Dermis blood vessel endothelial cell (primary cell): ENCODE measurements around the gene SMIM10L2A. TPM values are rescaled to one million over a fixed set of nuclear protein-coding genes. Genes with fewer than 3 reads are reported as not detected.
A peak's percentile ranks its signal among the peaks of the same experiment; 100 is the strongest.
"Not testable (repeated sequence)": the region's sequence is repeated elsewhere in the genome, so short reads cannot be mapped to it uniquely, and the experiment has no call there.

Experiments
- DNase-seq: peaks from one replicate; pipeline ENCODE4 v3.0.0; 2010
- total RNA-seq: library from RNA; depleted of rRNA; stranded (reverse); fragments of >200 nt; gene quantifications from 2 replicates; pipeline ENCODE4 v1.2.3, GENCODE V29; 2014

The SMIM10L2A gene
- 0.70 and 1.0 TPM in 2 replicates for total RNA-seq

DNA sequence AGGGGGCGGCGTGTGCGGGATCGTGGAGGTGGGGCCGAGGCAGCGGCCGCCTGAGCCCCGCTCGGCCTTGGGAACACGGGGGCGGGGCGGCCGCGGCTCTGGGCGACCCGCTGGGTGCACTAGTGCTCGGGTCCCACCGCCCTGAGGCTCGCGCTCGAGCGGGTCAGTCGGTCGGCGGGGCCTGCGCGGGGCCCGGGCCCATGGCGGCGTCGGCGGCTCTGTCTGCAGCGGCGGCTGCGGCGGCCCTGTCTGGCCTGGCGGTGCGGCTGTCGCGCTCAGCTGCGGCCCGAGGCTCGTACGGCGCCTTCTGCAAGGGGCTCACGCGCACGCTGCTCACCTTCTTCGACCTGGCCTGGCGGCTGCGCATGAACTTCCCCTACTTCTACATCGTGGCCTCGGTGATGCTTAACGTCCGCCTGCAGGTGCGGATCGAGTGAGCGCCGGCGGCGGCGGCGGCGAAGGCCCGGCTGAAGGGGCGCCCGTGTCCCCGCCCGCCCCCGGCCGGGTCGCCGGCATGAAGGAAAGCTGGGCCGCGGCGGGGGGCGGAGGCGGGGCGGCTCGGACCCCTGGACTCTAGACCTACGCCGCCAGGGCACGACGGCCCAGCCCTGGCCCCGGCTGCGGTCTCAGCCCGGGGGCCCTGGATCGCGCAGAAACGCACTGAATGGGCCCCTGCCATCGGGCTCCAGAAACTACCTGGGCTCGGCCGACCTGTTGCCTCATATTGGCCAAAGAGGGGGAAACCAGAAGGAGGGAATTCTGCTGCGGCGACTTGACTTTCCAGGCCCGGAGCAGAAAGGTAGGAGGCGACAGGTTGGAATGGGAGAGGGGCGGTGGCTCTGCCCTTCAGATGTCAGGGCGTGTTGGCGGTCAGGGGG, at the start of gene SMIM10L2A:
Gene SMIM10L2A (plus strand): TSS at position 13 of the 878 bp plus-strand sequence. CDS start 188 bp downstream, at position 201.
- no peak for DNase-seq

GRCh38 chrX:135373357-135373756, 48.4 kb upstream of the SMIM10L2A start:
- no peak for DNase-seq

- peak; percentile 85 for DNase-seq
These were observed 39.5 kb upstream of the SMIM10L2A start for GRCh38 chrX:135382260-135382659.

- DNase-seq = peak; percentile 17
These were observed 38.5 kb upstream of the SMIM10L2A start for GRCh38 chrX:135383249-135383648.

DNA sequence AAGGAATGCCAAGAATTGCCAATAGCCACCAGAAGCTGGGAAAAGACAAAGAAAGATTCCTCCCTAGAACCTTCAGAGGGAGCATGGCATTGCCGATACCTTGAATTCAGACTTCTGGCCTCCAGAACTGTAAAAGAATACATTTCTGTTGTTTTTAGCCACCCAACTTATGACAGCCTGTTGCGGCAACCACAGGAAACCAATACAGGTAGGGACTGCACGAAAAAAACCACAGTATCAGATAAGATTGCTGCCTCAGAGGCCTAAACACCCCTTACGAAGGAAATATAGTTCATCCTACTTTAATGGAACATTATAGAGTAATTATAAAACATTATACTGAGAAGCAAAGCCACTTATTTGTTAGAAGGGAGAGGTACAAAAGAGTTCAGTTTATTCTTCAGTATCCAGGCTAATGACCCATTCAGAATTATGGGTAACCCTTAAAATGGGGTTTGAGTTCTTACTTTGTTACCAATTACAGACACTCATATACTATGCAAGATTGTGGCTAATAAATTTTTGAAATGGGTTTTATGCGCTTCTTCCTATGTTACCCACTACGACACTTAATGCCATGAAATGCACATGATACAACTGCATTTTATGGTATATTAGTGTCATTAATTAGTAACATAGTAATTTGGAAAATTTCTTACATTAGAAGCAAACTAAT, 37.4 kb upstream of the SMIM10L2A start:
- no peak for DNase-seq

GRCh38 chrX:135388841-135389240, 32.9 kb upstream of the SMIM10L2A start:
- no peak for DNase-seq

GRCh38 chrX:135389243-135389642, 32.5 kb upstream of the SMIM10L2A start:
- peak; percentile 8 for DNase-seq

DNA sequence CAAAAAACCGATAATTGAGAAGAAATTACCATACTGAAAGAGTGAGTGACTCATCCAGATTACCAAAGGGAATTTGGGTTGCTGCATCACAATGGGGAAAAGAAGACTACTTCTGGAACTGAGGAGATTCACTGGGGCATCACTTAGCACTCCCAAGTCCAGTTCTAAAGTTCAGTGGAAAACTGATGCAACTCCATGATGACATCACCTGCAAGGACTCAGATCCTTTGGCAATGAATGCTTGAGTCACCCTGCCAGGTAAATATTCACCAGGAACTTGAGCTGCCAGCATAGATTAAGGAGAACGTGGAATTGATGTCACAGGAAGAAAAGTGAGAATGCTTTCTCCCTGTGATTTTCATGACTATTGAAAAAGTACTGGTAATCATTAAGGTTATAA, 32.0 kb upstream of the SMIM10L2A start:
- DNase-seq = peak; percentile 11

DNA sequence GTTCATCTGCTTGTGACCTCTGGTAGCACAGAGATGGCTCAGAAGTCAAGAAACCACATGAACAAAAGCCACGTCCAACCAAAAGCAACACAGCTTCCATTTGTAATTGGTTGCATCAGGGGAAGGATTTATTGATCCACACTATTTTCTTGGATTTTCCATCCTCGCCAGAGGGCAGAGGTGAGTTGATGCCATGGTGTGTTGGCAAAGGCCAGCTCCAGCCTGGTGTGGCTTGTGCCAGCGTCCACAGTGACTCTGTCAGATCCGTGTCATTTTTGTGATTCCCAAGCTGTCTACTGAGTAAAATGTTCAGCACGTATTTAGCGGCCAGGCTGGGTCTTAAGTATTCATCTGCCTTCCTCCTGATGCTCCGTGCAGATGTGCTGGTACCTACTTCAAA, 30.0 kb upstream of the SMIM10L2A start:
- DNase-seq = no peak

GRCh38 chrX:135393051-135393450, 28.7 kb upstream of the SMIM10L2A start:
- no peak for DNase-seq

DNA sequence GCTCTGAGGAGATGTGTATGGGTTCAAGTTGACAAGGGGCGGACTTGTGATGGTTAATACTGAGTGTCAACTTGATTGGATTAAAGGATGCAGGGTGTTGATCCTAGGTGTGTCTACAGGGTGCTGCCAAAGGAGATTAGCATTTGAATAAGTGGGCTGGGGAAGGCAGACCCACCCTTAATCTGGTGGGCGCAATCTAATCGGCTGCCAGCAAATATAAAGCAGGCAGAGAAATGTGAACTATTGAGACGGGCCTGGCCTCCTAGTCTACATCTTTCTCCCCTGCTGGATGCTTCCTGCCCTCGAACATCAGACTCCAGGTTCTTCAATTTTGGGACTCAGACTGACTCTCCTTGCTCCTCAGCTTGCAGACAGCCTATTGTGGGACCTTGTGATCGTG, 26.7 kb upstream of the SMIM10L2A start:
- DNase-seq = no peak

DNA sequence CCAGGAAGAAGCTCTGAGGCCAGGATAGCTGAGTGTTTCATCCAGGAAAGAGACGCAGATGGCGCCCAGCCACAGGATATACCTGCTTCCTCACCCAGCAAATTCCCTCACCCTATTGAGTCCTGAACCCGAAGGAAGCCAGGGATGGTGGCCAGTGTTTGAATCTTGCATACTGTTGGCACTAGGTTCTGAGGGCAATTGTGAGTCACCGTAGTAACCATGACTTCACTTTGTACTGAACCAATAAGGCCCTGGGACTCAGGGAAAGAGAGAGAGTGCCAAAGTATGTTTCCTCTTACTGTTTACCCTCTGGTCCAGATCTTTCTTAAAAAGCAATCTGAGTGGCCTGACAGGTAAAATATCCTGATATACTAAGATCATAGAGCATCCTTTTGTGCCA, 25.6 kb upstream of the SMIM10L2A start:
- peak; percentile 90 for DNase-seq

GRCh38 chrX:135396566-135396965, 25.2 kb upstream of the SMIM10L2A start:
- DNase-seq = no peak

GRCh38 chrX:135397652-135398051, 24.1 kb upstream of the SMIM10L2A start:
- no peak for DNase-seq

- no peak for DNase-seq
These were observed 18.4 kb upstream of the SMIM10L2A start for GRCh38 chrX:135403374-135403773.

GRCh38 chrX:135406428-135406827, 15.3 kb upstream of the SMIM10L2A start:
- DNase-seq = not testable (repeated sequence)

GRCh38 chrX:135408794-135409193, 12.9 kb upstream of the SMIM10L2A start:
- DNase-seq = no peak

- peak; percentile 9 for DNase-seq
These were observed 10.7 kb upstream of the SMIM10L2A start for GRCh38 chrX:135410861-135411627.

DNA sequence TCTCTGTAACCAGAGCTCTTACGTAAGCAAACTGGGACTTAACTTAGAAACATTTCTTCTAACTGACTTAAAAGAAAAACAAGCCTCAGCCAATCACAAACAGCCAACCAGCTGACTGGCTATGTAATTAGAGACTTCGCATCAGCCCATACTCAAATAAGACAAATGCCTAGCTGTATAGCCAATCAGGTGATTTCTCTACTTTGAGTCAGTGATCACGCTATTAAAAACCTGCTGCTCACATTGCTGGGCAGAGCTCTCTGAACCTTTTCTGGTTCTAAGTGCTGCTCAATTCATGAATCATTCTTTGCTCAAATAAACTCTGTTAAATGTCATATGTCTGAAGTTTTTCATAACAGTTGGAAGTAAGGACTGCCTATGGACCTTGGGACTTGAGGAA, 9.9 kb upstream of the SMIM10L2A start:
- no peak for DNase-seq

DNA sequence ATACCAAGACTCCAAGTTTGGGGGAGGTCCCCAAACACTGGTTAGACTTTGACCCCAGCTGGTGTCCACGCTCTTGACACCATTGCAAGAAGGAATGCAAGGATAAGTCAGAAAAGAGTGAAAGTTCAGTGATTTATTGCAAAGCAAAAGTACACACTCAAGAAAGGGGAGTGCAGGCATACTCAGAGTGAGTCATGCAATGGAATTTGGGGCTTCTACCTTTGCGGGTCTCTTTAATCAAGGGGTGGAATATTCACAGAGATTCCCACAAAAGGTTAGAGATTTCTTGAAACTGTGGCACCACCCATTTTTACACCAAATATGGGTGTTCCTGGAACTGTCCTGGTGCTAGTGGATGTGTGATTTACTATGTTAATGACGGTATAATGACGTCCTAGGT, 5.2 kb upstream of the SMIM10L2A start:
- DNase-seq = no peak

DNA sequence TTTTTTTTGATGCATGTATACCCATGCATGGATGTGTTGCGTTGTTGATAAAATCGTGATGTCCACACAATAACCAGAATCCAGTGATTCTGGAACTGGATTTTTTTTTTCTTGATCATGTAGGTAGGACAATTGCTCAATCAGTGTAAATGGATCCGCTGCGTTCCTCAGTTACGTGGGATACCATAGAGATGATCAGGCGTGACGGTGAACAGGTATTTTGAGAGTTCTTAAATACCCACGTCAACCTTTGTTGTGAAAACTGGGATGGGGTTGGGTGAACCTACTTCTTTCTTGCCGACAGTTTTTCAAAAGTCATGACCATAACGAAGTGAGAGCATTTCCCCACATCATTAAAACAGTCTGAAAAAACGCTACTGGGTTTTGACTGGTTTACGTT, 913 bp upstream of the SMIM10L2A start:
- DNase-seq = no peak

DNA sequence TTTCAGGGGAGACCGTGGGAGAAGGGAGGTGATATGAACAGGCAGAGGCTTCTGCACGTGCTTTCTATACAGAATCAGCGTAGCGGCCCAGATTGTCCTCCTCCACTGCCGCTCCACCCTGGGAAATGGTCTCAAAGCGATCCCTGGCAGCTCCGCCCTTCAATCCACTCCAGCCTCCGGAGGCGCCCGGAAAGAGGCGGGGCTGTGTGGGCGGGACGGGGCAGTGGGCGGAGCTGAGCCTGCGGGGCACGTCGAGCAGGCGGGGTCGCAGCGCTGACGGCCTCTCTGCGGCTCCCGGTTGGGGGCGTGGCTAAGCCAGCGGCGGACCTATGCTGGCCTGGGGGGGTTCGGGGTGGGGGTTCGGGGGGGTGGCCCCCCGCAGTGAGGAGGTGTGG, 210 bp upstream of the SMIM10L2A start:
- peak; percentile 80 for DNase-seq

DNA sequence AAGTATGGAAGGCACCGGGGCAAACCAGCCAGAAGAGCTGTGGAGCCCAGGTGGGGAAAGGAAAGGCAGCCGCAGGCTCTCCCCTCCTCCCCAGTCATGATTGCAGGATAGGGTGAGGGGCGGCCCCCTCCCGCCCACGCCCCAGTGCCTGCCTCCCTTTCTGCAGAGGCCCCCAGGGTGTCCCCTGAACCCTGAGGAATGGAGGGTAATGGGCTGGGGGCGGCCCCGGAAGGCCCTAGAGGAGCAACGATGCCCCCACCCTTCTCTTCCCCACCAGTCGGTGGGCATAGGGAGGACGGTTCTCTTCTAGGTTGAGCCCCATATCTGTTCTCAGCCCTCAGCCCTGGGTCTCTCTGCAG, 1.0 kb downstream of the SMIM10L2A start:
- not testable (repeated sequence) for DNase-seq
